PC-3 (cell line): ENCODE data around the gene AGER. TPM values are rescaled to one million over a fixed set of nuclear protein-coding genes. Genes with fewer than 3 reads are reported as not detected.

Experiments
- ATAC-seq: fragments of 200-7000 bp; cut with Tn5 transposase; 2 replicates; pipeline ENCODE4 v1.9.1; 2020; ENCODE audit warnings: mild to moderate bottlenecking, moderate library complexity
- BruUV-seq: library from RNA; stranded (reverse); fragments of 400-500 nt; replicated peaks from 2 replicates; lab custom pipeline; 2021; lab: Mats Ljungman, UMichigan
- CTCF ChIA-PET: fragments of 300-600 bp; sonication (Branson Sonifier 250); formaldehyde crosslinking; loops from one replicate; lab custom pipeline; 2022; ENCODE audit warnings: antibody characterized with exemption; lab: Charles Lee
- POLR2A ChIA-PET: fragments of 300-600 bp; sonication (Branson Sonifier 250); formaldehyde crosslinking; loops from one replicate; lab custom pipeline; 2022; ENCODE audit warnings: antibody characterized with exemption; ENCODE audit not compliant: unreplicated experiment; lab: Charles Lee
- DNase-seq: peaks from one replicate; pipeline ENCODE4 v3.0.0-alpha.2; 2015
- H2AFZ ChIP-seq: fragments of 300-600 bp; sonication (generic); 2 replicates; pipeline ENCODE4 v1.6.0; 2016; ENCODE audit warnings: antibody characterized with exemption, low read length
- H3F3A ChIP-seq: fragments of 300-600 bp; sonication (generic); one replicate; pipeline ENCODE4 v1.6.0; 2017; ENCODE audit warnings: antibody characterized with exemption, low read length, control low read depth, mild to moderate bottlenecking; ENCODE audit not compliant: unreplicated experiment
- H3K27ac ChIP-seq: fragments of 300-600 bp; sonication (generic); 2 replicates; pipeline ENCODE4 v1.5.1; 2016; ENCODE audit warnings: mild to moderate bottlenecking, low read length
- H3K27me3 ChIP-seq: fragments of 300-600 bp; sonication (generic); 2 replicates; pipeline ENCODE4 v1.6.1; 2016; ENCODE audit warnings: low read length, mixed read lengths
- H3K36me3 ChIP-seq: fragments of 300-600 bp; sonication (generic); 2 replicates; pipeline ENCODE4 v1.6.1; 2016; ENCODE audit warnings: low read depth, mixed run types, low read length, mixed read lengths
- H3K4me1 ChIP-seq: fragments of 300-600 bp; sonication (generic); 2 replicates; pipeline ENCODE4 v1.5.1; 2016; ENCODE audit warnings: low read length; ENCODE audit not compliant: insufficient read depth
- H3K4me2 ChIP-seq: fragments of 300-600 bp; sonication (generic); 2 replicates; pipeline ENCODE4 v1.6.0; 2016; ENCODE audit warnings: low read length
- H3K4me3 ChIP-seq: fragments of 300-600 bp; sonication (generic); 2 replicates; pipeline ENCODE4 v1.5.1; 2016; ENCODE audit warnings: mild to moderate bottlenecking, low read length, mixed read lengths
- H3K79me2 ChIP-seq: fragments of 300-600 bp; sonication (generic); 2 replicates; pipeline ENCODE4 v1.6.1; 2017; ENCODE audit warnings: low read length, mixed read lengths
- H3K9ac ChIP-seq: fragments of 300-600 bp; sonication (generic); 2 replicates; pipeline ENCODE4 v1.6.0; 2016; ENCODE audit warnings: mild to moderate bottlenecking, low read length
- H3K9me2 ChIP-seq: fragments of 300-600 bp; sonication (generic); replicated peaks from 2 replicates; pipeline ENCODE4 v1.6.1; 2016; ENCODE audit warnings: mixed run types, low read length, mixed read lengths
- H3K9me3 ChIP-seq: fragments of 300-600 bp; sonication (generic); 2 replicates; pipeline ENCODE4 v1.6.1; 2016; ENCODE audit warnings: low read length, mixed read lengths
- H4K20me1 ChIP-seq: fragments of 300-600 bp; sonication (generic); 2 replicates; pipeline ENCODE4 v1.6.1; 2016; ENCODE audit warnings: low read length, mixed read lengths
- CTCF ChIP-seq: fragments of 300-600 bp; sonication (generic); conservative IDR thresholded peaks from 2 replicates; pipeline ENCODE4 v1.5.1; 2017; ENCODE audit warnings: antibody characterized with exemption, low read depth, mild to moderate bottlenecking, low read length
- EZH2 ChIP-seq: fragments of 300-600 bp; sonication (generic); IDR thresholded peaks from one replicate; pipeline ENCODE4 v1.6.1; 2017; ENCODE audit warnings: antibody characterized with exemption, mild to moderate bottlenecking, low read length; ENCODE audit not compliant: unreplicated experiment
- EZH2phosphoT487 ChIP-seq: fragments of 300-600 bp; sonication (generic); IDR thresholded peaks from 2 replicates; pipeline ENCODE4 v1.6.1; 2018; ENCODE audit warnings: mild to moderate bottlenecking, antibody characterized with exemption, low read length, borderline replicate concordance
- intact Hi-C: fragments of 100-400 bp; cut with micrococcal nuclease; formaldehyde crosslinking; loops from 2 replicates; pipeline ENCODE4 v1.9.0; 2023
- total RNA-seq: library from RNA; depleted of rRNA; stranded (reverse); fragments of >200 nt; gene quantifications from 2 replicates; pipeline ENCODE4 v1.2.3, GENCODE V29; 2014

Gene AGER
- total RNA-seq, 1 experiment from 2014 or later: 2.0 TPM

GRCh38 chr6:32220021-32220420 lies 36.0 kb upstream of the AGER start:
- no peaks in the 10 kb centered on the region for H4K20me1 ChIP-seq
- no peak overlapping the region for H3K4me2 ChIP-seq
- H3K9me3 ChIP-seq: no peaks in the 10 kb centered on the region
- POLR2A ChIA-PET: no interaction called here
- H3K9me2 ChIP-seq: no peaks in the 10 kb centered on the region
- peaks cover 31% of the 10 kb centered on the region for H3K27me3 ChIP-seq
- CTCF ChIA-PET: no interaction called here
- DNase-seq (no peak), ATAC-seq (no peak)
- TF ChIP-seq EZH2phosphoT487: no peak
- TF ChIP-seq CTCF: no peak
- no peak for TF ChIP-seq EZH2
- no peak overlapping the region for H2AFZ ChIP-seq
- H3K79me2 ChIP-seq: no peaks in the 10 kb centered on the region
- no peak overlapping the region for H3K27ac ChIP-seq
- BruUV-seq: no TSS peak
- H3K4me1 ChIP-seq: no peaks in the 10 kb centered on the region
- H3F3A ChIP-seq: no peaks in the 10 kb centered on the region
- H3K4me3 ChIP-seq: no peak overlapping the region
- intact Hi-C loops: no loop called here
- no peak overlapping the region for H3K9ac ChIP-seq
- no peaks in the 10 kb centered on the region for H3K36me3 ChIP-seq

GRCh38 chr6:32218167-32218566 lies 34.1 kb upstream of the AGER start:
- no peak overlapping the region for H3K4me3 ChIP-seq
- no peaks in the 10 kb centered on the region for H3K9me2 ChIP-seq
- no peaks in the 10 kb centered on the region for H3K36me3 ChIP-seq
- no peak for TF ChIP-seq EZH2phosphoT487
- no peak for TF ChIP-seq CTCF
- no peak for TF ChIP-seq EZH2
- H3K4me2 ChIP-seq: no peak overlapping the region
- no peaks in the 10 kb centered on the region for H3K4me1 ChIP-seq
- H2AFZ ChIP-seq: no peak overlapping the region
- BruUV-seq: no TSS peak
- ChIA-PET CTCF (no interaction called here), POLR2A (no interaction called here)
- H4K20me1 ChIP-seq: no peaks in the 10 kb centered on the region
- no peaks in the 10 kb centered on the region for H3K79me2 ChIP-seq
- H3K27me3 ChIP-seq: peaks cover 31% of the 10 kb centered on the region
- no peak overlapping the region for H3K9ac ChIP-seq
- no peaks in the 10 kb centered on the region for H3K9me3 ChIP-seq
- no peaks in the 10 kb centered on the region for H3F3A ChIP-seq
- intact Hi-C loops: no loop called here
- no peak for DNase-seq
- no peak for ATAC-seq
- H3K27ac ChIP-seq: no peak overlapping the region

GRCh38 chr6:32216998-32217397 lies 32.9 kb upstream of the AGER start:
- Histone ChIP-seq H3K4me3 (no peak overlapping the region), H3K9me3 (no peaks in the 10 kb centered on the region), H3K9ac (no peak overlapping the region), H3K9me2 (no peaks in the 10 kb centered on the region), H3K27ac (no peak overlapping the region), H3K36me3 (no peaks in the 10 kb centered on the region), H2AFZ (no peak overlapping the region), H3K4me1 (no peaks in the 10 kb centered on the region), H4K20me1 (no peaks in the 10 kb centered on the region), H3K4me2 (no peak overlapping the region), H3K79me2 (no peaks in the 10 kb centered on the region), H3K27me3 (peaks cover 31% of the 10 kb centered on the region), H3F3A (no peaks in the 10 kb centered on the region)
- CTCF ChIA-PET: no interaction called here
- no TSS peak for BruUV-seq
- no peak for ATAC-seq
- intact Hi-C loops: no loop called here
- POLR2A ChIA-PET: no interaction called here
- no peak for DNase-seq
- TF ChIP-seq EZH2 (no peak), CTCF (no peak), EZH2phosphoT487 (no peak)
